ENCODE measurements around the gene INAFM2.

GRCh38 chr15:40320931-40321371 lies 2.5 kb upstream of the INAFM2 start:
- TF ChIP-seq CTCF (IDR thresholded peaks at IDR 0.05 in 8 of 11, conservative IDR thresholded peaks at IDR 0.05 in 3 of 11) (peak; percentile 72 to 95 (median 89)), POLR2A (IDR thresholded peaks at IDR 0.05) (no peak)
